Measurements from ENCODE around the gene UBALD2. TPM values are rescaled to one million over a fixed set of nuclear protein-coding genes. Genes with fewer than 3 reads are reported as not detected.

Gene UBALD2
- polyA plus RNA-seq, 2 of the 4 experiments (the other 2 are of a cell fraction), result 12.8 to 21.5 TPM

- TF ChIP-seq RAD21 (conservative IDR thresholded peaks at IDR 0.05 in 1 of 2, IDR thresholded peaks at IDR 0.05 in 1 of 2) (0 out of 5 replicates have a peak, but pooled peaks of 1 of the 2 experiments have one; percentile 11), SMC3 (IDR thresholded peaks at IDR 0.05) (no peak), RCOR1 (IDR thresholded peaks at IDR 0.05; ENCODE audit: low read depth, low read length) (no peak), RFX5 (IDR thresholded peaks at IDR 0.05) (peak; percentile 74), HDAC2 (IDR thresholded peaks at IDR 0.05) (no peak), BCL3 (IDR thresholded peaks at IDR 0.05) (0 out of 3 replicates have a peak, but pooled peaks have one; percentile 20), HOXB13 (CRISPR knock-in tag; IDR thresholded peaks at IDR 0.05; ENCODE audit: low read depth) (no peak), RNF2 (IDR thresholded peaks at IDR 0.05; ENCODE audit: borderline replicate concordance, low read depth) (no peak), MAX (IDR thresholded peaks at IDR 0.05) (peak; percentile 71)
These were observed 586 bp downstream of the UBALD2 start (continued) for GRCh38 chr17:76265624-76266243.

- ChIA-PET POLR2A (interaction anchor here (1.4 to 1.6 kb wide), 2 partner anchors 14 kb away, joined by 5 to 6 read pairs; no protein-coding TSS in a partner anchor), CTCF (interaction anchor here (0.5 to 19.6 kb wide), 14 partner anchors 9 to 328 kb away, joined by 3 to 755 read pairs (median 4); partner anchors contain the start of gene EXOC7)
- TF ChIP-seq NPAS2 (CRISPR knock-in tag; IDR thresholded peaks at IDR 0.05; ENCODE audit: borderline replicate concordance) (no peak), GATA3 (IDR thresholded peaks at IDR 0.05; ENCODE audit: borderline replicate concordance) (peak; percentile 51; the same call in 1 of the 2 replicates)
- peak in 1 of 2 experiments; percentile 52 for DNase-seq (ENCODE audit: low read depth in 1 of 2, low spot score in 1 of 2)
- WGBS (ENCODE audit: missing lambda C conversion rate), result 9% methylated on average over 10 of the region's 12 CpGs
- H3K4me3 ChIP-seq, result peak overlapping the region; percentile 99
- peak in 1 of 2 experiments; percentile 1; a peak in 1 of 6 replicates for ATAC-seq
- H3K4me1 ChIP-seq, result peaks cover 25% of the 10 kb centered on the region
- no peaks in the 10 kb centered on the region for H3K9me3 ChIP-seq
- no peak for FAIRE-seq
- H3K27ac ChIP-seq, result peak overlapping the region; percentile 89 to 92
- H3K4me2 ChIP-seq, result peak overlapping the region; percentile 93
These were observed 1.2 kb downstream of the UBALD2 start for GRCh38 chr17:76266244-76266938.

- DNase-seq (ENCODE audit: low read depth in 1 of 2, low spot score in 1 of 2) (no peak), ATAC-seq (no peak), FAIRE-seq (no peak)
- Histone ChIP-seq H3K4me3 (no peak overlapping the region), H3K27ac (peak overlapping the region; percentile 89 to 92; a peak in 3 of 6 replicates), H3K4me1 (peaks cover 25% of the 10 kb centered on the region), H3K4me2 (peak overlapping the region; percentile 93), H3K9me3 (no peaks in the 10 kb centered on the region)
- WGBS (ENCODE audit: missing lambda C conversion rate), result 94% methylated on average over 4 of the region's 4 CpGs
- ChIA-PET CTCF (interaction anchor here (0.6 to 19.6 kb wide), 16 partner anchors 8 to 357 kb away, joined by 3 to 755 read pairs (median 4); partner anchors contain the start of gene EXOC7), POLR2A (interaction anchor here (1.1 to 1.6 kb wide), 3 partner anchors 13 to 26 kb away, joined by 4 to 6 read pairs (median 5); partner anchors contain the start of gene RNF157)
- TF ChIP-seq SREBF2 (IDR thresholded peaks at IDR 0.05) (no peak), NR3C1 (IDR thresholded peaks at IDR 0.05) (no peak), FOSB (CRISPR knock-in tag; IDR thresholded peaks at IDR 0.05) (no peak), HDAC2 (IDR thresholded peaks at IDR 0.05) (no peak), MAX (IDR thresholded peaks at IDR 0.05) (no peak), RAD21 (conservative IDR thresholded peaks at IDR 0.05 in 1 of 2, IDR thresholded peaks at IDR 0.05 in 1 of 2) (no peak), ZFP36 (IDR thresholded peaks at IDR 0.05; ENCODE audit: borderline replicate concordance, partially characterized antibody) (no peak), REST (IDR thresholded peaks at IDR 0.05) (no peak), E2F6 (IDR thresholded peaks at IDR 0.05; ENCODE audit: borderline replicate concordance, low read depth) (no peak), RFX5 (IDR thresholded peaks at IDR 0.05) (no peak), PBX3 (IDR thresholded peaks at IDR 0.05) (no peak), RCOR1 (IDR thresholded peaks at IDR 0.05; ENCODE audit: low read depth, low read length) (no peak), PHF8 (IDR thresholded peaks at IDR 0.05; ENCODE audit: borderline replicate concordance, low read depth) (no peak), KDM1A (IDR thresholded peaks at IDR 0.05; ENCODE audit: low read depth) (no peak), EP300 (IDR thresholded peaks at IDR 0.05) (no peak), SMC3 (IDR thresholded peaks at IDR 0.05) (no peak), CBX2 (IDR thresholded peaks at IDR 0.05; ENCODE audit: borderline replicate concordance, low read depth) (no peak)
These were observed 2.0 kb downstream of the UBALD2 start for GRCh38 chr17:76267051-76267576.
